Vagina (tissue), 2 donors: Measurements from ENCODE around the gene C1orf105.

Experiments
- POLR2A ChIP-seq, 2 donors: fragments of 450-650 bp; IDR thresholded peaks; one replicate each; pipeline ENCODE4 v1.6.1; 2017; ENCODE audit warnings: antibody characterized with exemption in 2 of 2, mild to moderate bottlenecking in 2 of 2, moderate library complexity in 2 of 2
- POLR2AphosphoS5 ChIP-seq, 2 donors: sonication (generic); formaldehyde crosslinking; IDR thresholded peaks; one replicate each; pipeline ENCODE4 v1.9.0; 2017; ENCODE audit warnings: antibody characterized with exemption in 2 of 2, mild to moderate bottlenecking in 2 of 2, low read depth in 1 of 2; ENCODE audit not compliant: insufficient read depth in 1 of 2
- TF ChIP-seq, protein P1 (sequence below), 3 experiments: fragments of 450-650 bp in 2 of 3; fragments of 200-600 bp in 1 of 3; sonication (generic) in 1 of 3; IDR thresholded peaks; one replicate each; pipeline ENCODE4 v1.5.1; 2017 to 2019; ENCODE audit warnings: antibody characterized with exemption in 3 of 3, mild to moderate bottlenecking in 2 of 3, moderate library complexity in 2 of 3

DNA sequence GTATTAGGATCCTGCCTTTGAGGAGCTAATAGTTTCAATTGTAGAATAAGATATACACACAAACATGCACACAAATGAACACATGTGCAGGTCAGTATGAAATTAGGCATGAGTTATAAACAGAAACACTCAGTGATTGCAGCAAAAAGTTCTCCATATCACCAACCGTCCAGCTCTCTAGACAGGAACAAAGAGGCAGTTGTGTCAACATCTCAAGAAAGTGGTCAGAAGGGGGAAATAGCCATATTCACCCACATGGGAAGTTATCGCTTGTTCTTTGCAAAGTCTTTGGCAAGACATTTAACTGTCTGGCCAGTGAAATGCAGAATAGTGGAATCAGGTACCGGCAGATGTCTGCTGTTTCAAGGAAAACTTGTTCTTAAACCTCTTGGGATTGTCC, 52.8 kb downstream of the C1orf105 start:
- TF ChIP-seq, protein P1, sequence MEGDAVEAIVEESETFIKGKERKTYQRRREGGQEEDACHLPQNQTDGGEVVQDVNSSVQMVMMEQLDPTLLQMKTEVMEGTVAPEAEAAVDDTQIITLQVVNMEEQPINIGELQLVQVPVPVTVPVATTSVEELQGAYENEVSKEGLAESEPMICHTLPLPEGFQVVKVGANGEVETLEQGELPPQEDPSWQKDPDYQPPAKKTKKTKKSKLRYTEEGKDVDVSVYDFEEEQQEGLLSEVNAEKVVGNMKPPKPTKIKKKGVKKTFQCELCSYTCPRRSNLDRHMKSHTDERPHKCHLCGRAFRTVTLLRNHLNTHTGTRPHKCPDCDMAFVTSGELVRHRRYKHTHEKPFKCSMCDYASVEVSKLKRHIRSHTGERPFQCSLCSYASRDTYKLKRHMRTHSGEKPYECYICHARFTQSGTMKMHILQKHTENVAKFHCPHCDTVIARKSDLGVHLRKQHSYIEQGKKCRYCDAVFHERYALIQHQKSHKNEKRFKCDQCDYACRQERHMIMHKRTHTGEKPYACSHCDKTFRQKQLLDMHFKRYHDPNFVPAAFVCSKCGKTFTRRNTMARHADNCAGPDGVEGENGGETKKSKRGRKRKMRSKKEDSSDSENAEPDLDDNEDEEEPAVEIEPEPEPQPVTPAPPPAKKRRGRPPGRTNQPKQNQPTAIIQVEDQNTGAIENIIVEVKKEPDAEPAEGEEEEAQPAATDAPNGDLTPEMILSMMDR (IDR thresholded peaks at IDR 0.05), result no peak
- TF ChIP-seq POLR2A (IDR thresholded peaks at IDR 0.05) (no peak), POLR2AphosphoS5 (IDR thresholded peaks at IDR 0.05; ENCODE audit: insufficient read depth in 1 of 2, low read depth in 1 of 2) (no peak)
